GM19099 (cell line): Measurements from ENCODE around the gene HEPACAM.

Experiments
- POLR2A ChIP-seq: IDR thresholded peaks from 3 replicates; pipeline ENCODE4 v1.6.1; 2011; ENCODE audit warnings: low read depth; ENCODE audit not compliant: insufficient read length; ENCODE audit errors: extremely low read depth

Gene HEPACAM

DNA sequence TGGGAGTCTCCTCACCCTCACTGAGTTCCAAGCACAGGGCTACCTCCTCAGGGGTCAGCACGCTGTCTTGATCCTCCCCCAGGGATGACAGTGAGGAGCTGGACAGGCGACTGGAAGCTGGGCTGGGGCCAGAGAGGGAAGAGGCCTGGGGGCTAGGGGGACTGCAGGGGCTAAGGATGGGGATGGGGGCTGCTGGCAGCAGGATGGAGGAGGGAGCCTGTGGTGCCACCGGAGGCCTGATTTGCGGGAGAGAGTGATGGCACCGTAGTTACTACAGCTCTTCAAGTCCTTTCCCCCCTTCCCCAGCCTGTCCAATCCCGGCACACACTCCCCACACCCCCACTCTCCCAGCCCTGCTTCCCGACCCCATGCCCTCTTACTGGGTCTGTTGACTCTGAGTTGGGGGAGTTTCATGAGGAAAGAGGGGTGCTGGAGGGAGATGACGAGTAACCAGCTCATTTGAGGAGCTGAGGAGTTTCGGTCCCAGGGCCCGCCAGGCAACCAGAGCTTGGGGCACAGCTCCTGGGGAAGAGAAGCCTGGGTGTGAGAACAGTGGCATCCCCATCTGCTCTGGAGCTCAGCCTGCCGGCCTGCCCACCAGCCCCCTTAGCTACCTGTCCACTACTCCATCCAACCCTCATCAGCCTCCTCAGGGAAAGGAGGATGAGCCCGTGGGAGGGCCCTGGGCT, 48.7 kb downstream of the HEPACAM start:
- TF ChIP-seq POLR2A, result no peak

DNA sequence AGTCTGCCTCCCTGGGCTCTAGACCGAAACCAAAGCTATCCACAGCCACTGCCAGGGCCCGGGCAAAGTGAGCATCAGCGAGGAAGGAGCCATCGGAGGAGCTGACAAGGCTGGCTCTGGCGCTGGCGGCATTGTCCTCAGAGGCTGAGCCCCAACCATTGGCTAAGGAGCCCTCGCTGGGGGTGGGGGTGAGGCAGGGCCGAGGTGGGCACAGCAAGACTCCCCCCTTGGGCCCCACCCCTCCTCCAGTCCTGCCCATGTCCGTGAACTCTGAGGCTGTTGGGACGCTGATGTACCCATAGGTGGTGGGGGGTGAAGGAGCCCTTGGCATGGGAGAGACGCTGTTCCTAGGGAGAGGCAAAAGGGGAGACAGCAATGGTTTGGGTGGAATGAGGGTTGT, 49.4 kb downstream of the HEPACAM start:
- no peak for TF ChIP-seq POLR2A

GRCh38 chr11:124884869-124885479, 50.9 kb downstream of the HEPACAM start:
- no peak for TF ChIP-seq POLR2A

- no peak for TF ChIP-seq POLR2A
Observed at GRCh38 chr11:124884340-124884739, 51.5 kb downstream of the HEPACAM start.

- no peak for TF ChIP-seq POLR2A
Observed at GRCh38 chr11:124882339-124883071, 53.3 kb downstream of the HEPACAM start.

DNA sequence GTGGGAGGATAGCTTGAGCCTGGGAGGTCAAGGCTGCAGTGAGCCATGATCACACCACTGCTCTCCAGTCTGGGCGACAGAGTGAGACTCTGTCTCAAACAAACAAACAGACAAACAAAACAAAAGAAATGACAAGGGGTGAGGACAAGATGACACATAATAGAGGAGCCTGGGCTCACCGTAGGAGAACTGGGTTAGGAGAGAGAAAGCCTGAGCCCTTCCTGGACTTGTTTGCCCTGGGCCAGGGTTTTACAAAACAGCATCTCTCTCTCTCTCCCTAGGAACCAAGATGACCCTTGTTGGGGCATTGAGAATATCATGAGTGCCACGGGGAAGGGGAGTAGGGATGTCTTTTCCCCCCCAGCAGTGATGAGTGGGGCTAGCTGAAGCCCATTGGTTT, 54.9 kb downstream of the HEPACAM start:
- no peak for TF ChIP-seq POLR2A

DNA sequence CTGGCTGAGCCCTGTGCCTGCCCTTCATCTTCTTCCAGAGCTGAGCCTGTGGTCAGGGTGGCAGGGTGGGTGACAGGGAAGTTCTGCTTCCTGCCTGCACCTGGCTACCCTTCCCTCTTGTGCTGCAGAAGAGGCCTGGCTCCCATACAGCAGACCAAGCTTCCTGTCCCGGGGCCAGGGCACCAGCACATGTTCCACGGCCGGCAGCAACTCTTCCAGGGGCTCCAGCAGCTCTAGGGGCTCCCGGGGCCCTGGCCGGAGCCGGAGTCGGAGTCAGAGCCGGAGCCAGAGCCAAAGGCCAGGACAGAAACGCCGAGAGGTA, 55.6 kb downstream of the HEPACAM start:
- no peak for TF ChIP-seq POLR2A

DNA sequence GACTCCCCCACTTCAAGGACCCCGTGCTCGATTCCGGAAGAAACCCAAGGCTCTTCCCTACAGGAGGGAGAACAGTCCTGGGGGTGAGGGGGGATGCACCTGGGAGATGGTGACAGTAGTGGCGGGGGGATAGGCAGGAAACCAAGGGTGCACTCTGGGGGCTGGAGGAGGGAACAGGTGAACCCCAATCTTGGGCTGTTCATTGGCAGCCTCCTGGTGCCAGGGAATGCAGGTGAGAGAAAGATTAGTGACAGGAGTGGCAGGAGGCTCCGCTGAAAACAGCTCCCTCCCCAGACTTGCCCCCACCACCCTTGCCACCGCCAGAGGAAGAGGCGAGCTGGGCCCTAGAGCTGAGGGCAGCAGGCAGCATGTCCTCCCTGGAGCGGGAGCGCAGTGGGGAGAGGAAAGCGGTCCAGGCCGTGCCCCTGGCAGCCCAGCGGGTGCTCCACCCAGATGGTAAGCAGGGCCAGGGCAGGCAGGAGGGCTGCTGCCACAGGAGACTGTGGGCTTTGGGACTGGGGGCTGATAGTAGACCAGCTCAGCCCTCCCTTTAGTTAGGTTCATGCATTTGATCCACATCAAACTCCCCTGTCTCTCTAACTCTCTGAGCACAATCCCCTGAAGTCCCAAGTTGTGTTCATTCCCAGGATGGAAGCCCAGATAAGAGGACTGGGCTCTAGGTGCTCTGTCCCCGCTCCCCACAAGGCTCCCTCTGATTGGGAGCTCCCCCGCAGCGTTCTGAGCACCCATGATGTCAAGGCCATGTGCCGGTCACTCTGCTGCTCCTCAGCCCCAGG, 56.2 kb downstream of the HEPACAM start:
- no peak for TF ChIP-seq POLR2A

GRCh38 chr11:124878759-124879492, 56.9 kb downstream of the HEPACAM start:
- TF ChIP-seq POLR2A, result no peak

- no peak for TF ChIP-seq POLR2A
Observed at GRCh38 chr11:124877910-124878758, 57.7 kb downstream of the HEPACAM start.

GRCh38 chr11:124877631-124877909, 58.3 kb downstream of the HEPACAM start:
- TF ChIP-seq POLR2A, result no peak

GRCh38 chr11:124876818-124877630, 58.8 kb downstream of the HEPACAM start:
- TF ChIP-seq POLR2A, result no peak

DNA sequence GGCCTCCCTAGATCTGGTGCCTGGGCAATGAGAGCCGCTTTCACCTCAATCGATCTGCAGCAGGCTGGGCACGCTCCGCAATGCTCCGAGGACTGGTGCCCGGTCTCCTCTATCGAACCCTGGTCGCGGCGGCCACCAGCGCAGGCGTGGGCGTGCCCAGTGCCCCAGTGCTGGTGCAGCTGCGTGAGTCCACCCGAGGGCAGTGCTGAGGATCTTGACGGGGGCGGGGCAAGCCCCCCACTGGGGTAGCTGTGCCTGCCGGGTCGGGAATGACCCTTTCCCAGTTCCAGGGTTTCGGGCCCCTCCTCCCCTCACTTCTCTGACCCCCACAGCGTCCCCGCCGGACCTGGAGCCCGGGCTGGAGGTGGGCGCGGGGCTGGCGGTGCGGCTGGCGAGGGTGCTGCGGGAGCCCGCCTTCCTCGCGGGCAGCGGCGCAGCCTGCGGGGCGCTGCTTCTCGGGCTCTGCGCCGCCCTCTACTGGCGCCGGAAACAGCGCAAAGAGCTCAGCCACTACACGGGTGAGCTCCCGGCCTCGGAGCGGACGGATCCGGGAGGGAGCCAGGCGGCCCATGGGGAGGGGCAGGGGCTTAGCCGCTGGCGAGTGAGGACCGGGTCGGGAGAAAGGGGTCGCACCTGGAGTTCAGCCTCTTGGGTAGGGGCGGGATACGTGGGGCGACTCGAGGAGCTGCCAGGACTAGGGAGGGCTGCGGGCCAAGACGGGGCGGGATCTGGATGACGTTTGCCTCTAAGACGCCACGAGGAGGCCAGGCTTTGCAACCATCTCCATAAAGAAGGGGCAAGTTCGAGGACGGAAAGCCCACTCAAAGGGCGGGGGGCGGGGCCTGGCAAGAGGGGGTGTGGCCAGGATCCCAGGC, 59.7 kb downstream of the HEPACAM start:
- no peak for TF ChIP-seq POLR2A

GRCh38 chr11:124875401-124875800, 60.4 kb downstream of the HEPACAM start:
- no peak for TF ChIP-seq POLR2A
